A673 (cell line): ENCODE results near the gene TMBIM4. TPM values are rescaled to one million over a fixed set of nuclear protein-coding genes. Genes with fewer than 3 reads are reported as not detected.

Source experiments
- BruUV-seq: library from RNA; stranded (reverse); fragments of 400-500 nt; replicated peaks from 2 replicates; lab custom pipeline; 2021; lab: Mats Ljungman, UMichigan
- CTCF ChIA-PET: fragments of 300-600 bp; sonication (Branson Sonifier 250); formaldehyde crosslinking; loops from one replicate; lab custom pipeline; 2022; ENCODE audit warnings: antibody characterized with exemption; lab: Charles Lee
- POLR2A ChIA-PET: fragments of 300-600 bp; sonication (Branson Sonifier 250); formaldehyde crosslinking; loops from one replicate; lab custom pipeline; 2022; ENCODE audit warnings: antibody characterized with exemption; ENCODE audit not compliant: low non-redundant PET; lab: Charles Lee
- DNase-seq: peaks from one replicate; pipeline ENCODE4 v3.0.0-alpha.2; 2015; ENCODE audit warnings: low spot score
- H3K27ac ChIP-seq: fragments of 200-600 bp; sonication (generic); 2 replicates; pipeline ENCODE4 v1.5.1; 2016; ENCODE audit warnings: mixed run types, low read depth, mild to moderate bottlenecking, mixed read lengths, antibody characterized with exemption, low read length; ENCODE audit not compliant: poor library complexity, severe bottlenecking
- H3K27me3 ChIP-seq: fragments of 200-600 bp; sonication (generic); replicated peaks from 2 replicates; pipeline ENCODE4 v1.6.1; 2017; ENCODE audit warnings: mixed run types, low read depth, mild to moderate bottlenecking, mixed read lengths, antibody characterized with exemption, low read length; ENCODE audit not compliant: insufficient read depth, poor library complexity
- H3K36me3 ChIP-seq: fragments of 200-600 bp; sonication (generic); 2 replicates; pipeline ENCODE4 v1.6.1; 2016; ENCODE audit warnings: mixed run types, mild to moderate bottlenecking, mixed read lengths, antibody characterized with exemption, low read length; ENCODE audit not compliant: insufficient read depth, poor library complexity, severe bottlenecking
- H3K4me1 ChIP-seq: fragments of 200-600 bp; sonication (generic); 2 replicates; pipeline ENCODE4 v1.6.1; 2017; ENCODE audit warnings: mixed run types, mild to moderate bottlenecking, mixed read lengths, antibody characterized with exemption, low read length; ENCODE audit not compliant: insufficient read depth, poor library complexity, severe bottlenecking
- H3K4me3 ChIP-seq: fragments of 200-600 bp; sonication (generic); 2 replicates; pipeline ENCODE4 v1.5.1; 2016; ENCODE audit warnings: low read depth, mixed run types, mild to moderate bottlenecking, mixed read lengths, low read length; ENCODE audit not compliant: poor library complexity, severe bottlenecking
- H3K9me3 ChIP-seq: fragments of 200-600 bp; sonication (generic); 2 replicates; pipeline ENCODE4 v1.6.1; 2016; ENCODE audit warnings: mixed run types, low read depth, mild to moderate bottlenecking, mixed read lengths, antibody characterized with exemption, low read length; ENCODE audit not compliant: poor library complexity, severe bottlenecking
- CTCF ChIP-seq: fragments of 300-800, 200-600 bp; sonication (generic); conservative IDR thresholded peaks from 2 replicates; pipeline ENCODE4 v1.5.1; 2017; ENCODE audit warnings: low read depth, mild to moderate bottlenecking, antibody characterized with exemption, low read length, moderate library complexity, mixed read lengths
- EZH2 ChIP-seq: fragments of 200-600 bp; sonication (generic); IDR thresholded peaks from 2 replicates; pipeline ENCODE4 v1.6.1; 2017; ENCODE audit warnings: borderline replicate concordance, low read depth, mild to moderate bottlenecking, mixed read lengths, antibody characterized with exemption, low read length; ENCODE audit not compliant: poor library complexity, severe bottlenecking
- intact Hi-C: fragments of 100-400 bp; cut with micrococcal nuclease; formaldehyde crosslinking; loops from one replicate; pipeline ENCODE4 v1.10.0; 2022; ENCODE audit not compliant: unreplicated experiment
- total RNA-seq: library from RNA; stranded (reverse); gene quantifications from 2 replicates; pipeline ENCODE4 v1.2.3, GENCODE V29; 2021

The TMBIM4 gene
- total RNA-seq, 1 experiment from 2014 or later, result 62.1 TPM

DNA sequence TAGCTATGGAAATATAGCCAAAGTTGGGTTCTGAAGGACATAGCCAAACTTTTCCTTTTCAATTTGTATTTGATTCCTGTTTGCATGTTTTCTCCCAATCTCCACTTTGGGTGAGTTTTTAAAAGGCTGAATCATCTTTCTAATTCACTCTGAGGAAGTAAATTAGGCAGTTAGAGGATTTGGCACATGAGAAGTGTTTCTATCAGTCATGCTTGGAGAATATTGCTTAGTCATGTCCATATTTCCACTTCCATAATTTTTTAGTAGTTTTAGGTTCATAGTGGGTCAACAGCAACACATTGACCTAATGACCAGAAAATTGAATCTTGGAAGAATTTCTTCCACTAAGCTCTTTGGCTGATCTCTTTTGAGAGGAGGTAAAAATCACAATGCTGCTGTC is 41.0 kb upstream of the TMBIM4 start:
- no peak overlapping the region for H3K4me3 ChIP-seq
- no peaks in the 10 kb centered on the region for H3K27me3 ChIP-seq
- intact Hi-C loops, result no loop called here
- H3K27ac ChIP-seq, result no peak overlapping the region
- H3K36me3 ChIP-seq, result no peaks in the 10 kb centered on the region
- no peak for TF ChIP-seq CTCF
- no peak for TF ChIP-seq EZH2
- H3K9me3 ChIP-seq, result no peaks in the 10 kb centered on the region
- ChIA-PET CTCF (no interaction called here), POLR2A (no interaction called here)
- peaks cover 18% of the 10 kb centered on the region for H3K4me1 ChIP-seq
- no TSS peak for BruUV-seq
- DNase-seq, result peak; percentile 22

GRCh38 chr12:66206141-66206540 is 36.3 kb upstream of the TMBIM4 start:
- ChIA-PET POLR2A (no interaction called here), CTCF (no interaction called here)
- H3K27me3 ChIP-seq, result no peaks in the 10 kb centered on the region
- no peak overlapping the region for H3K4me3 ChIP-seq
- H3K27ac ChIP-seq, result no peak overlapping the region
- no peaks in the 10 kb centered on the region for H3K36me3 ChIP-seq
- no TSS peak for BruUV-seq
- H3K4me1 ChIP-seq, result peaks cover 16% of the 10 kb centered on the region
- H3K9me3 ChIP-seq, result no peaks in the 10 kb centered on the region
- TF ChIP-seq CTCF (no peak), EZH2 (no peak)
- DNase-seq, result no peak
- intact Hi-C loops, result no loop called here

GRCh38 chr12:66203820-66204219 is 34.0 kb upstream of the TMBIM4 start:
- no peak for TF ChIP-seq EZH2
- no peak for TF ChIP-seq CTCF
- Histone ChIP-seq H3K27ac (no peak overlapping the region), H3K9me3 (no peaks in the 10 kb centered on the region), H3K36me3 (no peaks in the 10 kb centered on the region), H3K4me3 (no peak overlapping the region), H3K4me1 (no peaks in the 10 kb centered on the region), H3K27me3 (no peaks in the 10 kb centered on the region)
- CTCF ChIA-PET, result no interaction called here
- intact Hi-C loops, result no loop called here
- POLR2A ChIA-PET, result no interaction called here
- DNase-seq, result no peak
- BruUV-seq, result no TSS peak
